Lung microvascular endothelial cell (primary cell): Measurements from ENCODE around the gene ARMC7. TPM values are rescaled to one million over a fixed set of nuclear protein-coding genes. Genes with fewer than 3 reads are reported as not detected.
A peak's percentile ranks its signal among the peaks of the same experiment; 100 is the strongest.
"Not testable (repeated sequence)": the region's sequence is repeated elsewhere in the genome, so short reads cannot be mapped to it uniquely, and the experiment has no call there.

Experiments used
- DNase-seq, 2 donors: peaks; one replicate each; pipeline versions ENCODE4 v3.0.0 to v3.0.0-alpha.2; 2010; ENCODE audit warnings: low read depth in 2 of 2
- total RNA-seq: library from RNA; depleted of rRNA; stranded (reverse); fragments of >200 nt; gene quantifications from 2 replicates; pipeline ENCODE4 v1.2.1, GENCODE V29; 2014

The ARMC7 gene
- total RNA-seq, 1 donor from 2014 or later: 2.8 TPM

DNA sequence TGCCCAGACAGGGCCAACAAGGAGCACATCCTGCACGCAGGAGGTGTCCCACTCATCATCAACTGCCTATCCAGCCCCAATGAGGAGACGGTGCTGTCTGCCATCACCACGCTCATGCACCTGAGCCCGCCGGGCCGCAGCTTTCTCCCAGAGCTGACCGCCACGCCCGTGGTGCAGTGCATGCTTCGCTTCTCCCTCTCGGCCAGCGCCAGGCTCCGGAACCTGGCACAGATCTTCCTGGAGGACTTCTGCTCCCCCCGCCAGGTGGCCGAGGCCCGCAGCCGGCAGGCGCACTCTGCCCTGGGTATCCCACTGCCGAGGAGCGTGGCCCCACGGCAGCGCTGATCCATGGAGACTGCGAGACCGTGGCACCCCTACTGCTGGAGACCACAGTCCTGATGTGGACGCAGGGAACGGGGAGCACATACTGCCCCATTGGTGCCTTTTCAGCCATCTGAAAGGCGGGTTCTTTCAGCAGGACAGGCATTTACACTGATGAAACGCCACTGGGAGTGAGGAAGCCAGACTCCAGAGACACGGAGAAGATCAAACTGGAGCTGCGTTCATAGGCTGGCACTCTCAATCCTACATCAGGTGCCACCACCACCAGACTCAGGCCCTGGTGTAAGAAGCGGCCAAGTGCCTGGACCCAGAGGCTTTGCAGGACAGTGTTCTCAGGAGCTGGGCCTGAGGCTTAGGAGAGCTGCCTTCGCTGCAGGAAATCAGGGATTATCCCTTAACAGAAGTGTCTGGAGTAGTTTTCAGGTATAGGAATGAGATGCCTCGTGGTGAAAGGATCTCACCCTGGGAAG is 19.1 kb downstream of the ARMC7 start:
- no peak for DNase-seq

DNA sequence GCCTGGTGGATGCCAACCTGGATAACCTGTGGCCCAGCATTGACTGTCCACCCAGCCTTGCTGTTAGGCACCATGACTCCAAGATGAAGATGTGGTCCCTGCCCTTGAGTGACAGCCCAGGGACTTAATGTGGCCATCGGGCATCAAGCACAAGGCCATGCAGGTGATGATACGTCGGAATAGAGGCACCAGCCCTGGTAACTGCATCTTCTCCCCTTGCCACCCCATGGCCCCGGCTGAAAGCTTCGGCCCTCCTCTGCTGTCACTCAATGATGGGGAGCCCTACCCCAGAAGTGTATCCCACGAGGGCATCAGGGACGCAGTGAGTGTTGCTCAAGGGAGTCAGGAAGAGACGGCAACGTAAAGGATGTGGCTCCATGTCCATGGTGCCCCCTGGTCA is 19.8 kb downstream of the ARMC7 start:
- no peak for DNase-seq

DNA sequence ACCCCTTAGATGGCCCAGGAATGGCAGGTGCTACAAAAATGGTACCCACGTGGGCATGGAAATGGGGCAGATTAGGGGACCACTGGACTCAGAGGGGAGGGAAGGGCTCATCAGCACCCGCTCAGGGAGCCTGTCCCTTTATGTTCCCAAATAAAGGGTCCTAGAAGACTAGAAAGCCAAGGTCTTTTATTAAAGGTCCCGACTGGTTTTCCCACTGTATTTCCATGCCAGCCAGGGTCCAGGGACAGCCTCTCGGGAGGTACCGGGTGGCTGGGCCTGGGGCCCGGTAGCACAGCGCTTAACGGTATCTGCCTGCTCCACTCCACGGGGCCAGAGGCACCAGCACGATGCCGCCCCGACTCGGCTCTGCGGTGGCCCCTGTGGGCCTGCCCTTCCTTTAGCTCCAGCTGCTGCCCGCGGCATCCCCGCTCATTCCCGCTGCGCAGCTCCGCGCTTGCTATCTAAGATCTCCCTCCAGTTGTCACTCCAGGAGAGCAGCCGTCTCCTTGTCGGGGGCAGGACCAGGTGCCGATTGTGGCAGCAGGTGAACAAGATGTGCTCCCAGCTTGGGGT is 20.4 kb downstream of the ARMC7 start:
- no peak for DNase-seq

DNA sequence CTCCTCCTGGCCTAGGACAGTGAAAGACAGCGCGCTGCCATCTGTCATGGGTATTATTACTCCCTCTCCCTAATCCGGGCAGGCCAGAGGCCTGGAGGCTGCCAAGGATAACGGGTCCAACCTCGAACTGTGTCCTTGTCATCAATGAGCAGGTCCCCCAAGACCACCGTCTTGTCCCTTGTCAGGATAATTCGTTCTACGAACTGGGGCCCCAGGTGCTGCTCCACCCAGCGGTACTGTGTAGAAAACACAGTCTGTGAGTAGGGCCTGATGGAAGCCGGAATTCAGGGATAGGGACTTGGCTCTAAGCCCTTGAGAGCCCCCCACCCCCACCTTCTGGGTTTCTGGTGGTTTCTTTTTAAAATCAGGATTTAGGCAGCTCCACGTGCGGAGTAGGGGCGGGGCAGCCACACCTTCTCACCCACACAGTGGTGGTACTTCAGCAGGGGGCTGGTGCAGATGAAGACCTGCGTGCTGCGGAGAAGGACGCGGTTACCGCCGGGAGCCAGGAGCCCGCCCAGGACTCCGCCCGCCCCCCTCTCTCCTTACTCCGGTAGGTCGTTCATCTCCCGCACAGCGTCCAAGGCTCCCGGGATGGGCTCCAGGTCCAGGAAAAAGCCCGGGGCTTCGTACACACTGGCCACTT is 21.0 kb downstream of the ARMC7 start:
- peak; percentile 50 to 78 for DNase-seq

DNA sequence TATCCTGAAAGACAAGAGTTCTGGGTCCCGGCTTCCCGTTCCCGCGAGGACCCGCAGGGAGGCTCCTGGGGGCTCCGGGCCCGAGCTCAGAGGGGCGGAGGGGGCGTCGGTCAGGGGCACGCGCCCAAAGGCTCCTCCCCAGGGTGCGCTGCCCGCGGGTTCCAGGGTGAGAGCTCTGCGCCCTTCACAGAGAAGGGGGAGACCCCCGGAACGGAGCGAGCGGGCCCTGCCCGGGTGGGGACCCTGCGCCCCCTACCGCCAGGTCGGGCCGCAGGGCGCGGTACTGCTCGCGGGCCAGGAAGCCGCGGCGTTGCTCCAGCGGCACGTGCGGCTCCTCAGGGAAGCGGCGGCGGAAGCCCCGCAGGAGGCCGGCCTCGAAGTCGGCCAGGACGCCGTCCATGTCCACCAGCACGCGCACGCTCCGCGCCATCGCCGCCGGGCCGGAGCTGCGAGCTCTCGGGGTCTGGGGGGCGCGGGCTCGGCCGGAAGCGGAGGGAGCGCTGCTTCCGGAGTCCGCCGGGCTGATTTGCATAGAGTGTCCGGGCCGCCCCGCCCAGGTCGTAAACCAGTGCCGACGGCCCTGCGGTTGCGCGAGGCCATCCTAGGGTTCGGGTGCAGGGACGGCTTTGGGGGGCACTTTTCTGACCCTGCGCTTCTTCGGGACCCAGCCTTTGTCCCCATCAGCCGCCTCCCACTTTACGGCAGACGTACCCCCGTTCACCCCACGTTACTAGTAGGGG is 21.7 kb downstream of the ARMC7 start, which contains the start of gene NT5C:
NT5C (minus strand) TSS at position 465 of the 740 bp plus-strand sequence; CDS start at position 430, 35 bp downstream.
- DNase-seq: peak; percentile 67 to 79

DNA sequence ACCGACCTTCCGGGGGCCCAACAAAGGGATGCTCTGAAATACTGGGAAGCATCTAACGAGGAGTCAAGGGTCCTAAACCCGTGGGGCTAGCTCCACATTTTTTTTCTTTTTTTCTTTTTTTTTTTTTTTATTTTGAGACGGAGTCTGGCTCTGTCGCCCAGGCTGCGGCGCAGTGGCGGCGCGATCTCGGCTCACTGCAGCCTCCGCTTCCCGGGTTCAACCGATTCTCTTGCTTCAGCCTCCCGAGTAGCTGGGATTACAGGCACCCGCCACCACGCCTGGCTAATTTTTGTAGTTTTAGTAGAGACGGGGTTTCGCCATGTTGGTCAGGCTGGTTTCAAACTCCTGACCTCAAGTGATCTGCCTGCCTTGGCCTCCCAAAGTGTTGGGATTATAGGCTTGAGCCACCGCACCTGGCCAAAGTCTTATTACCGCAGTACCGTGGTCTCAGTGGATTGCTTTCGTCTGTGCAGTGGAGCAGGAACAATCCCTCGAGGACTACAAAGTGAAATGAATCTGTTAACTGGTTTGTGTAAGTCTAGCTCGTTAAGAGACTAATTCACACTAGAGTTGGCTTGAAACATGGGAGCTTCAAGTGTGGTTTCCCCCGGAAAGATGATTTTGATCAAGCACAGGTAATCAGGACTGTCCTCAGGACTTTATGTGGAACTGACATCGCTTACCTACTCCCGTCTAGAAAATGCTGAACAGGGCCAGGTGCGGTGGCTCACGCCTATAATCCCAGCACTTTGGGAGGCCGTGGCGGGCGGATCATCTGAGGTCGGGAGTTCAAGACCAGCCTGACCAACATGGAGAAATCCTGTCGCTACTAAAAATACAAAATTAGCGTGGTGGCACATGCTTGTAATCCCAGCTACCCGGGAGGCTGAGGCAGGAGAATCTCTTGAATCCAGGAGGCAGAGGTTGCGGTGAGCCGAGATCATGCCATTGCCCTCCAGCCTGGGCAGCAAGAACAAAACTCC is 22.5 kb downstream of the ARMC7 start:
- not testable (repeated sequence) for DNase-seq

DNA sequence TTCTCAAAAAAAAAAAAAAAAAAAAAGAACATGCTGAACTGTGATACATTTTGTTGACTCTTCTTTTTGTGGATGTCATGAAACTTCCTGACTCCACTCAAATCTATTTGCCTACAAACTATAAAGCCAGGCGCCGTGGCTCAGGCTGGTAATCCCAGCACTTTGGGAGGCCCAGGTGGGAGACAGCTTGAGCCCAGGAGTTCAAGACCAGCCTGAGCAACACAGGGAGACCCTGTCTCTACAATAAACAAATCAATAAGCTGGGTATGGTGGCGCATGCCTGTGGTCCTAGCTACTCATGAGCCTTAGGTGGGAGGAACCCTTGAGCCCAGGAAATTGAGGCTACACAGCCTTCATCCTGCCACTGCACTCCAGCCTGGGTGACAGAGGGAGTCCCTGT is 23.2 kb downstream of the ARMC7 start:
- DNase-seq: no peak

DNA sequence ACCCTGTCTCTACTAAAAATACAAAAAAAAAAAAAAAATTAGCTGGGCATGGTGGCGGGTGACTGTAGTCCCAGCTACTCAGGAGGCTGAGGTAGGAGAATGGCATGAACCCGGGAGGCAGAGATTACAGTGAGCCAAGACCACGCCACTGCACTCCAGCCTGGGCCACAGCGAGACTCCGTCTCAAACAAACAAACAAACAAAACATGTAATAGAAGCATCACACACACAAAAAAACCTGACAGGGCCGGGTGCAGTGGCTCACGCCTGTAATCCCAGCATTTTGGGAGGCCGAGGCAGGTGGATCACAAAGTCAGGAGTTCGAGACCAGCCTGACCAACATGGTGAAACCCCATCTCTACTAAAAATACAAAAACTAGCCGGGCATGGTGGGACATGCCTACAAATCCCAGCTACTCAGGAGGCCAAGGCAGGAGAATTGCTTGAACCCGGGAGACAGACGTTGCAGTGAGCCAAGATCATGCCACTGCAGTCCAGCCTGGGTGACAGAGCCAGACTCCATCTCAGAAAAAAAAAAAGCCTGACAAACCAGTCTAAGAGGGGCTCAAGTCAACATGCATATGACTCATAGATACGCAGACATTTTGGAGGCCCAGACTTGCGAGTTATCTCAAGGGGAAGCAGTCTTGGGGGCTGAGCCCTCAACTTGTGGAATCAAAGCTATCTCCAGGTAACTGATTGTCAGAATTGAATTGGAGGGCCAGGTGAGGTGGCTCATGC is 24.0 kb downstream of the ARMC7 start:
- DNase-seq: not testable (repeated sequence)

DNA sequence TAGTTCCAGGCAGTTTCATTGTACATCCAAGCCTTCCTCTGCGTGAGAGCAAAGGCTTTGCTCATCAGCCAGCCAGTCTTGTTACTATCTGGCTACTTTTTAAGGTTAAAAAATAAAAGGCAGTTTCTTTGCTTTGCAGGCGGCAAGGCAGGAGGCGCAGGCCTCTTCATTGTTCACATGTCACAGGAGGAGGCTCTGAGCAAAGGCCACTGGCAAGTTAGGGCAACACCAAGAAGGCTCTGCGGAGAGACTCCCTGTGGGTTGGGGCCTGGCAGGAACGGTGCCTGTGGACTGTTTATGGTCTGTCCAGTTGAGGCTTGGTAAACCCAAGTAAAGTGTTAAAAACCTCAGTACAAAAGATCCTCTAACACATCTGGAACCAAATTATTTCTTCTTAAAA is 25.7 kb downstream of the ARMC7 start:
- no peak for DNase-seq

DNA sequence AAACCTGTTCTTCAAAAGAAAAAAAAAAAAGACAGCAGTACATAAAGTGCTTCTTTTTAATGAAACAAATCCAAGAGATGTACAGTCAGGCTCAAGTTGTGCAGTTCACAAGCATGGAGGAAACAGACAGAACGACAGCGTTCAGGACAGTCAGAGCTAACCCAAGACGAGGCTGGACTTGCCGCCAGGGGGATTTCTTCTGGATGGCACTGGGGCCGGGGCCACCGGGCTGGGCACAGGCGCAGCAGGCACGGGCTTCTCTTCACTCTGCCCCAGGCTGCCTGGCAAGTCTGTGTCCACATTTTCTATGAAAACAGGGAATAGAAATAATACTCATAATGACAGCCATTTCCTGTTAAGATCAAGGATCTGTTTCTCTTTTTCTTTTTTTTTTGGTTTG is 26.2 kb downstream of the ARMC7 start:
- no peak for DNase-seq

DNA sequence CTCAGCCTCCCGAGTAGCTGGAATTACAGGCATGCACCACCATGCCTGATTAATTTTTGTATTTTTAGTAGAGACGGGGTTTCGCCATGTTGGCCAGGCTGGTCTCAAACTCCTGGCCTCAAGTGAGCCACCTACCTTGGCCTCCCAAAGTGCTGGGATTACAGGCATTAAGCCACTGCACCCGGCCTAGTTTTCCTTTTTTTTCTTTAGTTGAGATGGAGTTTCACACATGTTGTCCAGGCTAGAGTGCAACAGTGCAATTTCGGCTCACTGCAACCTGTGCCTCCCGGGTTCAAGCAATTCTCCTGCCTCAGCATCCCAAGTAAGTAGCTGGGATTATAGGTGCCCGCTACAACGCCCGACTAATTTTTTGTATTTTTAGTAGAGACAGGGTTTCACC is 28.0 kb downstream of the ARMC7 start:
- not testable (repeated sequence) for DNase-seq

DNA sequence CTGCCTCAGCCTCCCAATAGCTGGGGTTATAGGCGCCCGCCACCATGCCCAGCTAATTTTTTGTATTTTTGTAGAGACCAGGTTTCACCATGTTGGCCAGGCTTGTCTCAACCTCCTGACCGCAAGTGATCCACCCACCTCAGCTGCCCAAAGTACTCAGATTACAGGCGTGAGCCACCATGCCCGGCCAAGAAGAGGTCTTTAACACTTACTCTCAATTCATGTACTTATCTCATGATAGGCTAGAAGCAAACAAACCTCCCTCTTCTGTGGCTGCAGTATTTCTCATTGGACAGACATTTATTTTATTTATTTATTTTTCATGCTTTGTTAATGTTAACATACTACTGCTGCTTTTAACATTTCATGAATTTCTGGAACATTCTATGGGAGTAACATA is 28.8 kb downstream of the ARMC7 start:
- no peak for DNase-seq

DNA sequence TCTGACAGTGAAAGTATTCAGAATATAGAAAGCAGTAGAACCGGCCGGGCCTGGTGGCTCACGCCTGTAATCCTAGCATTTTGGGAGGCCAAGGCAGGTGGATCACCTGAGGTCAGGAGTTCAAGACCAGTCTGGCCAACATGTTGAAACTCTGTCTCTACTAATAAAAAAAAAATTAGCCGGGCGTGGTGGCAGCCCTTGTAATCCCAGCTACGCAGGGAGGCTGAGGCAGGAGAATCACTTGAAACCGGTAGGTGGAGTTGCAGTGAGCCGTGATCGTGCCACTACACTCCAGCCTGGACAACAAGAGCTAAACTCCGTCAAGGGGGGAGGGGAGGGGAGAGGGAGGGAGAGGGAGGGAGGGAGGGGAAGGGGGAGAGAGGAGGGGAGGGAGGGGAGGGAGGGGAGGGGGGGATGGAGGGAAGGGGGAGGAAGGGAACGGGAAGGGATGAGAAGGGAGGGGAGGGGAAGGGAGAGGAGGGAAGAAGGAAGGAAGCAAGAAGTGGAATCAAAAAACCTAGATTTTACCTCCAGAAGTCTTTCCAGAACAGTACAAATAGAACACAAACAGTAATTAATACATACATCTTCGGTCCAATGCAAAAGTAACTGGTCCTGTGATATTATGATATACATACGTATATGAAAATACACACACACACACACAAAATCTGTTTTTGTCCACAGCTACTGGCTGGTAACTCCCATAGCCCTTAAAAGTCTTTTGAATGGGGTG is 32.6 kb downstream of the ARMC7 start:
- no peak for DNase-seq

DNA sequence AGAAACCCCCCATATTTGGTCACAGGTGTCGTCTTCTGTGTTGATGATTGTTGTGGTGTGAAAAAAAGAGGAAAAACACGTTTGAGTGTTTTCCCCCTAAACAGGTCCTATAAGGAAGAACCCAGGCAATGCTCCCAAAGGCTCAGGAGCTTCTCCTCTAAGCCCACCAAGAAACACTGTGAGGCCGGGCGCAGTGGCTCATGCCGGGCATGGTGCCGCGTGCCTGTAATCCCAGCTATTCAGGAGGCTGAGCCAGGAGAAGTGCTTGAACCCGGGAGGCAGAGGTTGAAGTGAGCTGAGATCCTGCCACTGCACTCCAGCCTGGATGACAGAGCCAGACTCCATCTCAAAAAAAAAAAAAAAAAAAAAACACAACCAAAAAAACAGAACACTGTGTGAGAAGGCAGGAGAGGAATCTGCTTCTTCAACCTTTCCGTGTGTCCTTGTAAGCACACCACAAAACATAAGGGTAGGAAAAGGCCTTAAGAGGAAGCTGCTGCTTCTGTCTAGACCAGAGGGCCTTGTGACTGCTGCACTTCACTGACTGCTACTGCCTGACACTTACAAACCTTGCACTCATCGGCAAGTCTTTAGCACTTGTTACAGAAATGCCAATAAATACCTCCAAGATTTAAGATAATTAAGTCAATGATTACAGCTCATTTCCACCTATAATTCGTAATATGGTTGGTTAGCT is 35.2 kb downstream of the ARMC7 start:
- no peak for DNase-seq

DNA sequence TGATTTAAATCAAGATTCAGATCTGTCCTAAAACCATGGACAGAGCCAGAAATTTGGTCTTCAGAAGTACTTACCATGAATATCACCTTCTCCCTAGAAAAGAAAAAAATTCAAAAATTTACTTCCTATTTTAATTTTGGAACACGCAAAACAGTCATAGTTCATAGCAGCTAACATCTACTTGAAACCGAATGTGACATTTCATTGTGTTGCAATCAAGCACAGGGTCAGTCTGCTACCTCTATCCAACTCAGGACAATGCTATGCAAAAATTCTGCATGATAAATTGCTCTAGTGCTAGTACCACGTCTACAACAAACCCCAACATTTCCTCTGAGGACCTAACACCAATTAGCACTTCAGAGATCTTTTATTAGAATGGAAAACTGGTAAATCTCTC is 36.8 kb downstream of the ARMC7 start:
- no peak for DNase-seq

DNA sequence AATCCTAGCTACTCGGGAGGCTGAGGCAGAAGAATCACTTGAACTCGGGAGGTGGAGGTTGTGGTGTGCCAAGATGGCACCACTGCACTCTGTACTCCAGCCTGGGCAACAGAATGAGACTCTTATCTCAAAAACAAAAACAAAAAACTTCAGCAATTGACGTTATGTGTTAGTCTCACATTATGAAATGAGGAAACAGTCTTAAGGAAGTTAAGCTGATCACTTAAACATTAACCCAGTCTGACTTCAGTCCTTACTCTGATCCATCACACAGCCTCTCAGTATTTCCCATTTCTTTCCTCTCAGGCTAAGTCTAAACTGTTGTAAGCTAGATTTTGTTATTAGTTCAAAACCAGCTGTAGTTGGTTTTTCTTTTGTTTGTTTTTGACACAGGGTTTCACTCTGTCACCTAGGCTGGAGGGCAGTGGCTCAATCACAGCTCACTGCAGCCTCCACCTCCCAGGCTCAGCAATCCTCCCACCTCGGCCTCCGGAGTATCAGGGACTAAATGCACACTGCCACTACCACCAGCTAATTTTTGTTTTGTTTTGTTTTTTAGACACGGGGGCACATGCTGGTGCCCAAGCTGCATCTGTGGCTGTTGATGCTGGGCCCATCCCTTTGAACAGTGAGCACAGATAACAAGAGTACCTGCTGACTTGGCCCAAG is 38.2 kb downstream of the ARMC7 start:
- no peak for DNase-seq

DNA sequence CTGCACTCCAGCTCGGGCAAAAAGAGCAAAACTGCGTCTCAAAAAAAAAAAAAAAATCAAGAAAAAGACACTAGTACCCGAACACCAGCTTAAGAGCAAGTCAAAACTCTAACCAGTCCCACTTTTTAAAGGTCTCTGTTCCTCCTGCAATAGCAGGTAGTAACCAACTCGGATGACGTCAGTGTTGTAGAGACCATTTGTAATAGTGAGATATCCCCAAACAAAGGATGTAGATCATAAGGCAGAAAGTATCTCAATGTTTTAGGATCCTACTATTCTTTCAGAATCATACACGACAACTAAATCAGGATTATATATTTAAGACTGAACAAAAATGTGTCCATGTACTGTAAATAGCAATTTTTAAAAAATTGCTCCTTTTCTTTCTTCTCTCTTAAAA is 42.2 kb downstream of the ARMC7 start:
- DNase-seq: peak; percentile 21 to 32

DNA sequence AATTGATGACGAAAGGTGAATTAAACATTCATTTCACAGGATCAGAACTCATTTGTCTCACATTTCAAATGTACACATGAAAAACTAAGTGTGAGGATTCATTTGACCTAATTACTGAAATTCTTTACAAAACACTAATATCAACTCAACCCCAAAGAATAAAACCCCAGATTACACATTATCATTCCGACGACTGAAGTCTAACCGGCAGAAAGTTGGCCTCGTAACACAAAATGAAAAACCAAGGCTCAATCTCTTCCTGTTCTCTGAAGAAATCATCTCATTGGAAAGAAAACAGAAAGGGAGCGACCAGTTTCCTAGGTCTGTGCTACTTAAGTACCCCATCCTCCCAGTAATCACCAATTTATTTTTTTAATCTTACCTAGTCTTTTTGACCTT is 42.8 kb downstream of the ARMC7 start:
- DNase-seq: no peak
